Erythroblast (primary cell): Measurements from ENCODE around the gene NF2.

Experiments used
- DNase-seq, 2 experiments: peaks; one replicate each; lab custom pipeline; 2025; lab: John Stamatoyannopoulos, UW
- GATA1 ChIP-seq: IDR thresholded peaks from 2 replicates; pipeline ENCODE4 v1.6.1; 2011; ENCODE audit warnings: low read depth, mild to moderate bottlenecking, control low read depth, low read length, moderate library complexity
- POLR2A ChIP-seq: IDR thresholded peaks from 2 replicates; pipeline ENCODE4 v1.6.1; 2011; ENCODE audit warnings: mild to moderate bottlenecking, low read length

The NF2 gene

DNA sequence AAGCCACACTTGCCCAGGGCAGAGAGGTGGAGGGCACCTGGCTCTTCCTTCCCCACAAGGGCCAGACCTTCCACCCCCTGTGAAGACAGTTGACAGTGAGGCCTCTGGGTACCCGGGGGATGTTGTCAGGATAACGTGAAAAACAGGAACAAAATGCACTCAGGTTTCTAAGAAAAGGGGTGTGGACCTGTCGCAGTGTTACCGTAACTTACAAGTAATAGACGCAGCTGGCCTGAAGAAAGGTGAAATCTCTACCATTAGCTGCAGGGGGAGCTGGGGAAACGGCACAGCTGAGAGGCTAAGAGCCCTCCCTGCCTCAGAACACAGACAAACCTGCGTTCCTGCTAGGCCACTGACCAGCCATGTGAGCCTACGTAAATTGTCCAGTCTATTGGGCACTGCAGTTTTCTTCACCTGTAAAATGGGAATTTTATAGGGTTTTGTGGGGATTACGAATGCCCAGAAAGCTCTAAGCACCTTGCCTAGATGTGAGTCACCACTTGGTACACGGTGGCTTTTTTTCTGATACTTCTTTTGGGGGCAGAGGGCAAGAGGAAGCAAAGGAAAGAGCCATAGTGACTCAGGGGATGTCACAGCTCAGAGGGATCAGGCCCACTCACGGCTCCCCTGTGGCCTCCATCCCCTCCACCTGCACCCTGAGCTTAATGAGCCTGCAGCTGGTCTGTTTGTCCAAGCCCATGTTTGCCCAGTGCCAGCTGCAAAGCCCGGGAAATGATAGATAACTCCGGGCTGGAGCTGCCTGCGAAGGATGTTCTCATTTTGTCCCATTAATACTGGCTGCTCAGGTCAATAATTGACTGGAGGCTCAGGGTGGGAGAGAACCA is 97.9 kb downstream of the NF2 start:
- no peak for TF ChIP-seq GATA1
- TF ChIP-seq POLR2A, result peak; percentile 81
- DNase-seq, result peak; percentile 60 to 72

DNA sequence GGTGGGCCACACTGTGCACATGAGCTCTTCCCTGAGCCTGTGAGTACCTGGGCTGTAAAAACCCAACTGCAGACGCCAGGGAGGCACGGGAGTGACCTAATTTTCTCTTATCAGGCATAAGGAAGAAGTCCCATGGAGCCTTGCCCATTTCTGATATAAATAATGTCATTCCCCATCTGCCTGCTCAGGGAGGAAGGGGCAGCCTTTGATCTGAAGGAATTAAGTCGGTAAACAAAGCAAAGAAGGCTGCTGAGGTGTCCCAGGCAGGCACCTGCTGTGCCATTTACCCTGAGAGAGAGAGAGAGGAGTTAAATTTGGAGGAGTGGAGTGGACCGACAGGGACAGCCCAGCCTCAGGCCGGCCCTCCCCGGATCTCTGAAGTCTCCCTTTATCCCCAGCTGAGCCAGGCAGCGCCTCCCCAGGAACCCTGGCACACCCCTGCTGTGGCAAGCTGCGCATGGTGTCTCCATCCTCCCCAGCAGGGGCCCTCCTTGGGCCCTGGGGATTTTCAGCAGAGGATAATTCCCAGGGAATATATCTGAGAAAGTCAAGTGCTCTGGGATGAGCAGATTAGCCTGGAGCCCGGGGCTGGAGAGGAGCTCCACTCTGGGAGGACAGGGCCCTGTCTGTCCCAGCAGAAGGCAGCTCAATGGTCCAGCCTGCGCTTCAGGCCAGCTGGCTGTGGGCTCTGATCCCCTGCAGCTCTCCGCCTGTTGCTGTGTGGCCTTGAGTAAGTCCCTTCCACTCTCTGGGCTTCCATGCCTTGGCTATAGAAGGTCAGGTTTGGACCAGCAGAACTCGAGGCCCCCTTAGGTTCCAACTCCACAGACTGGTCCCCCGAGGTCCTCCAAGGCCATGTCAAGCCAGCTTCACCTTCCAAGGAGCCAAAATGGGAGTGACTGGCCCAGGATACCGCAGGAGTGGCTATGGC is 98.8 kb downstream of the NF2 start:
- peak; percentile 29 for TF ChIP-seq POLR2A
- TF ChIP-seq GATA1, result no peak
- DNase-seq, result peak; percentile 45 to 69

DNA sequence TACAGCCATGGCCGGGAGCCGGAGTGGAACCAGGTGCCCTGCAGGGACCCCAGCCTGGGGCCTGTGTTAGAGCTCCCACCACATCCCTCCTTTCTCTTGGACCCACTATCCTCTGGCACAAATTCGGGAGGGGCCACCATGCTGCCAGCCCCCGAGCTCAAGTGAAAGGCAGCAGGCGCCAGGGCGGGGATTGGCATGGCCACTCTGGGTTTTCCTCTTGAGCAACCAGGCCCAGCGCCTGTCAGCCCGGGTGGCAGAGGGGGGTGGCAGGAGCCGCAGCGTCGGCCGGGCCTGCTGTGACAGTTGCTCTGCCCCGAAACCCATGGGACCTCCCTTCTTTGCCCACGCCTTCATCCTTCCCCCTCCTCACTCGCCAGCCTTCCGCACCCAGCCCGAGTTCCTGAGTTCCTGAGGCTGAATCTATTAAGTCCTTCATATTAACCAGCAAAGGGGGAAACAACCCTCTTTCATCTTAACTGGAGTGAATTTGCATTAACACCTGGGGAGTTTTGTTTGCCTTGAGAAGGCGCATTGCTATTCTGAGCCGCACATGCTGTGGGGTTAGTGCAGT is 99.6 kb downstream of the NF2 start:
- no peak for DNase-seq

DNA sequence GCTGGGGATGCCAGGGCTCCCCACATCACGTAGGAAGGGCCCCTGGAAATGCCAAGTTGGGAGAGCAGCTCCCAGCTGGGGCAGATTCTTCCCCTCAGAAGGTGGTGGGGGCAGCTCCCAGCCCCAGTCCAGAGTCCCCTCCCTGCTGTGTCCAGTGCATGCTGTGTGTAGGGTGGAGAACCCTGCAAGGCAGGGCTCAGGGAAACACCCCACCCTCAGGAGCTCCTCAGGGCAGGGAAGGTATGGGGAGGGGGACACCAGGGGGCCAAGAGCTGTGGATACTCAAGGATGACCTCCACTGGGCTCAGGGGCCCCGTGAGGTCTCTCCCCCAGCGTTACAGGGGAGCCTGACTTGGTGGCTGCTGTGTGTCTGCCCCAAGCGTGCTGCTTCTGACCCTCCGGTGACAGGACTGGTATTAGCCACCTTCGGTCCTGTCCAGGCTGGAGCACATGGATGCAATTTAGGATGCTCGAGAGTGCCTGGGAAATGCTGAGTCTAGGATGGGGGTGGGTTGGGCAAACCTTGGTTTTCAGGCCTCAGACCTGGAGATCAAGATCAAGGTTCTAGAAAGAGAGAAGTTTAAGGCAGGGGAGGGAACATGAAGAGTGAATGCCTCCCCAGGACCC is 100.2 kb downstream of the NF2 start:
- no peak for DNase-seq
- TF ChIP-seq GATA1 (no peak), POLR2A (no peak)

More for the DNA sequence above, 99.6 kb downstream of the NF2 start:
- TF ChIP-seq GATA1 (no peak), POLR2A (no peak)

DNA sequence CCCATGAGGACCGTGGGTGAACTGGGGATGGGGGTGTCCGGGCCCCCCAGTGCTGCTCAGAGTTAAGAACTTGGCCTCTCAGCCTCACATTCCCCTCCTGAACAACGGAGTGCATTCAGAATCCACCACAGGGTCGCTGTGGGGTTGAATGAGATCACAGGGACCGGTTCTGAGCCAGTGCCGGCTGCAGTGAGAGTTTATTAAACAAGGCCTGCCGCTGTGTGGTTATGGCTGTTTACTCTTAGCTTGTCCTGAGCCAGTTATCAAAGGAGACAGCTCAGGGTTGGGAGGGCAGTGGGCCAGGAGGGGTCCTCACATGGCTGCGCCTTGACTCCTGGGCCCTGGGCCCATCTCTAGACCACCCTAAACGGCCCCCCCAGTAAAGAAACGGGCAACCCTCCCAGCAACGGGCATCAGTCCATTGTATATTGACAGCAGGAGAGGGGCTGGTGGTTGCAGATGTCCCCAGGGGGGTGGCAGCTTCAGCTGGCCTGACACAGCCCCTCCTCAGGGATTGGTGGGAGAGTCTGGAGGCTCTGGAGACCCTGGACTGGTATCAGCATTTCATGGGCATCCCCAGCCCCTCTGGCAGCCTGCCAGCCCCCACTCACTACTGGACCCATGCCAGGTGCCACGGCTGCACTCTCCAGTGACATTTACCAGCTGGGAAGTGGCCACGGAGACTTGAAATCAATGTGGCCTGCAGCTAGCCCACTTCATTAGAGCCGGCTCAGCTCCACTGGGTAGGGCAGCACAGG is 101.3 kb downstream of the NF2 start:
- DNase-seq, result no peak
- TF ChIP-seq GATA1 (no peak), POLR2A (no peak)

DNA sequence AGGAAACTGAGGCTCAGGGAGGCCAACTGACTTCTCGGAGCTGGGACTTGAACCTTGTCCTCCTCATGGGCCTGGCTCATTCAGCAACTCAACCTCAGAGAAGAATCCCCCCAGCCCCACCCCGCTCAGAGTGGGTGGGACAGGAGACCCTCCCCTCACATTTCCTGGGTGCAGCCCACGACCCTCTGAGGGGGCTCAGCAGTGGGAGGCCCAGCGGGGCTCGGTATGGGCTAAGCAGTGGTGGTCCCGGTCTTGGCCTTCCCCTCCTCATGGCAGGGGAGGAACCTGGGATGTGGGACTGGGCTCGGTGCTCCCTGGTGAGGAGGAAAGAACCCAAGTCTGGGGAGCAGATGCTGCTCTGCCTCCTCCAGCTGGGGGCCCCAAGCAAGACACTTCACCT is 102.2 kb downstream of the NF2 start:
- no peak for TF ChIP-seq POLR2A
- no peak for TF ChIP-seq GATA1

DNA sequence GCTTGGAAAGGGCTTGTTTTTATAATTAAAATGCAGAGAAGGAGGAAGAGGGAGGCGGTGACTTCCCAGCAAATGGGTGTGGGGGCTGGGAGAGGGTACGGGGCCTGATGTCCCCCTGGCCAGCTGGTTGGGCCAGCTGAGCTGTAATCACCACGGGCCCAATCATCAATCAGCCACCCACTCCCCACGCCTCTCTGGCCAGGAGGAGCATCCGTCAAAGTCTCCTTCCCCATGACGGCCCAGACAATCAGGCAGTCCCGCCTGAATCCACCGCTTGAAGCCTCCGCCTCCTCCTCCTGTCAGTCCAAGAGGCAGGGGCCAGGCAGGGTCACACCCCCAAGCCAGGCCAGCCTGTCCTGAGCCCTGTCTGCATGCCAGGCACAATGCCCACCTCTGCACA is 103.1 kb downstream of the NF2 start:
- TF ChIP-seq GATA1, result no peak
- no peak for TF ChIP-seq POLR2A
- no peak for DNase-seq

More for the DNA sequence above, 102.2 kb downstream of the NF2 start:
- DNase-seq, result no peak

DNA sequence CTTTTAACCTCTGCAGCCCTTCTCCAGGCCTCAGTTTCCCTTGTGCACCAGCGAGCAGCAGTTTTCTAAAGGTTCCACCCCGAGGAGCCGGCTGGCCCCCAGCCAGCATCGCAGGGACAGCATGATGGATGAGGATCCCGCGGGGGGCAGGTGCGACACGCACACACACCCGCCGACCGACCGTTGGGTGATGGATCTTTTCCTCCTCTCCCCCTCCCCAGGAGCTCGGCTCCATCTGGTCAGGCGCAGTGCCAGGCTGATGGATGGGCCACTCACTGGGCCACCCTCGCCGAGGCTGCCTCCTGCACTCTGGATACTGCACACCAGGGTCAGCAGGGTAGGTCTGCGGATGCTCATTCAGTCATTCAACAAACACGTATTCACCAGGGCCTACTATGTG is 103.6 kb downstream of the NF2 start:
- TF ChIP-seq POLR2A (no peak), GATA1 (no peak)
- DNase-seq, result no peak

DNA sequence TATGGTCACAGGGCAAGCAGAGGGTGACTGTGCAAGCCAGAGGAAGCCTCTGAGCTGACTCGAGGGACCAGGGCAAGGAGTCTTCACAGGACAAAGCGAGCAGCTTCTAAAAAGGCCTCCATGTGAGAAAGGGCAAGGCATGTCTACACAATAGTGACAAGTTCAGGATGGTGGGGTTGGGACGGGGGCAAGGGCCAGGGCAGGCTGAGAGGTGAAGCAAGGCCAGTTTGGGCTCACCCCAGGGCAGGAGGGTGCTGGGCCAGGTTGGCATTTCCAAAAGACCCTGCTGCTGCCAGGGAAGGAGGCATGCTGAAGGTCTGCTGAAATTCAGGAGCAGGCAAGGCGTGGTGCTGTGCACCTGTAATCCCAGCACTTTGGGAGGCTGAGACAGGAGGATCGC is 104.0 kb downstream of the NF2 start:
- TF ChIP-seq GATA1 (no peak), POLR2A (no peak)
- no peak for DNase-seq

DNA sequence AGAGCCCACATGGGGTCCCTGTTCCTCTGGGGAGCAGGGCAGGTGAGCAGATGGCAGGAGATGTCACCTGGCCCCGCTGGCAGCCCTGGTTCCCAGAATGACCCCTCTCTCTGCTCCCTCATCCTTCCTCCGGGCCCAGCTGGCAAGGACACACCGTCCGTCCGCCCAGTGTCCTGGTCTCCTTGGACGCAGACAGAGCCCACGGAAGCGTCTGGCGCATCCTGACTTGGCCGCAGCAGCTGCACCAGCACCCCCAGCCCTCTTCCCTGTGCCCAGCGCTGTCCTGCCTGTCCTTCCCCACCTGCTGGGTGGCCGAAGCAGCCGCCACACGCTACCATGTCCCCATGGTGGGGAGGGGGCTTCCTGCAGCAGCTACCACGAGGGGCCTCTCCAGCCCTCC is 106.8 kb downstream of the NF2 start:
- TF ChIP-seq GATA1, result no peak
- no peak for TF ChIP-seq POLR2A
- DNase-seq, result no peak

DNA sequence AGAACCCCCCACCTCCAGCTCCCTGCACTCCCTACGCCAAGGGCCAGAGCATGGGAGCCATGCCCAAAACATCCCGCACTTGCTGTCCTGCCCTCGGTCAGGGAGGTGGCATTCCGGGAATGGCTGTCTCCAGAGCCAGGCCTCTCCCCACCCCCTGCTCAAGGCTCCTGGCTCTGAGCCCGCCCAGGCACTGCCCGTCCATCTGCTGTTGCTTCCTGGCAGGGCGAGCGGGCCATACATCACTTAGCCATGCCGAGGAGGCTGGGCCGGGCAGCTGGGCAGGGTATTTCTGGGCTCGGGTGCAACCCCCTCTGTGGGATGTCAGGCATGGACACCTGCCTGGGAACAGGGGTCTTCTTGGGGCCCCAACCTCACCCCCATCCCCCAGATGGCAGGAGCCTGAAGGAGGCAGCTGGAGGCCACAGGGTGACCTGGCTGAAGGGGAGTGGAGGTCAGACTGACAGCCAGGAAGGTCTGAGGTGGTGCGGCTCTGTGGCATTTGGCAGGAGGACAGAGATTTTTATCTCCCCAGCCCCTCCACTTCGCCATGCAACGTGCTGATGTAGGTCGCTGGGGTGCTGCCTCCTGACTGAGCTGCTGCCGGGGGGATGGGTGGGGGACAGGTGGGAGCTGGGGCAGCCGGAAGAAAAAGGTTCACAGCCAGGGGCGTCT is 107.6 kb downstream of the NF2 start:
- TF ChIP-seq GATA1 (no peak), POLR2A (no peak)
- no peak for DNase-seq

DNA sequence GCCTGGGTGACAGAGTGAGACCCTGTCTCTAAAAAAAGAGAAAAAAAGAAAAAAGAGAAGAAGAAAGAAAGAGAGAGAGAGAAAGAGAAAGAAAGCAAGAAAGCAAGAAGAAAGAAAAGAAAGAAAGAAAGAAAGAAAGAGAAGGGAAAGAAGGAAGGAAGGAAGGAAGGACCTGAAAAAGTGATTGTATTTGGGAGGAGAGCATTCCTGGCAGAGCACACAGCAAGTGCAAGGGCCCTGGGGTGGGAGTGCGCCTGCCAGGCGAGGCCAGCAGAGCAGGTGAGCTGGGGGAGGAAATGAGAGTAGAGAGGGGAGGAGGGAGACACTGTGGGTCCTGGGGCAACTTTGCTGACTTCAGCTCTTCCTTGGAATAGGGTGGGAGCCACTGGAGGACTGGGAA is 108.7 kb downstream of the NF2 start:
- DNase-seq, result no peak
- no peak for TF ChIP-seq POLR2A
- no peak for TF ChIP-seq GATA1
